Muscle of leg (tissue), 11 donors: ENCODE results near the gene SOCS3. TPM values are rescaled to one million over a fixed set of nuclear protein-coding genes. Genes with fewer than 3 reads are reported as not detected.
A peak's percentile ranks its signal among the peaks of the same experiment; 100 is the strongest.

Source experiments
- DNase-seq: peaks from one replicate; pipeline ENCODE4 v3.0.0; 2013
- H3K27ac ChIP-seq: one replicate; pipeline ENCODE4 v1.5.1; 2013; ENCODE audit warnings: mild to moderate bottlenecking, low read length, control low read depth
- H3K27me3 ChIP-seq: one replicate; pipeline ENCODE4 v1.6.1; 2013; ENCODE audit warnings: low read length; ENCODE audit not compliant: control insufficient read depth, insufficient read depth
- H3K36me3 ChIP-seq: one replicate; pipeline ENCODE4 v1.6.1; 2013; ENCODE audit warnings: low read length; ENCODE audit not compliant: control insufficient read depth, insufficient read depth
- H3K4me1 ChIP-seq: one replicate; pipeline ENCODE4 v1.6.1; 2013; ENCODE audit warnings: low read length; ENCODE audit not compliant: control insufficient read depth, insufficient read depth
- H3K4me3 ChIP-seq: one replicate; pipeline ENCODE4 v1.5.1; 2013; ENCODE audit warnings: low read length, control low read depth
- H3K9me3 ChIP-seq: replicated peaks from 2 replicates; pipeline ENCODE4 v1.6.1; 2013; ENCODE audit warnings: low read depth, low read length; ENCODE audit not compliant: control insufficient read depth
- WGBS: methylation state at CpG from one replicate; pipeline ENCODE4 v1.1.5; 2013; ENCODE audit warnings: missing lambda C conversion rate; ENCODE audit not compliant: insufficient coverage; 5-methylcytosine and 5-hydroxymethylcytosine counted together
- polyA plus RNA-seq, 8 donors: library from polyadenylated mRNA; unstranded; fragments of 120-200 nt; gene quantifications; one replicate each; pipeline versions ENCODE4 v1.2.1 to v1.2.3, GENCODE V29; 2013; ENCODE audit warnings: inconsistent platforms in 1 of 8, low replicate concordance in 1 of 8; ENCODE audit not compliant: insufficient read length in 8 of 8, insufficient read depth in 1 of 8
- total RNA-seq: library from RNA; stranded (reverse); fragments of 120-200 nt; gene quantifications from one replicate; pipeline ENCODE4 v1.2.4, GENCODE V29; 2013

Gene SOCS3
- total and polyA plus RNA-seq, 9 donors = 8.4 to 59.8 (median 24.3) TPM

DNA sequence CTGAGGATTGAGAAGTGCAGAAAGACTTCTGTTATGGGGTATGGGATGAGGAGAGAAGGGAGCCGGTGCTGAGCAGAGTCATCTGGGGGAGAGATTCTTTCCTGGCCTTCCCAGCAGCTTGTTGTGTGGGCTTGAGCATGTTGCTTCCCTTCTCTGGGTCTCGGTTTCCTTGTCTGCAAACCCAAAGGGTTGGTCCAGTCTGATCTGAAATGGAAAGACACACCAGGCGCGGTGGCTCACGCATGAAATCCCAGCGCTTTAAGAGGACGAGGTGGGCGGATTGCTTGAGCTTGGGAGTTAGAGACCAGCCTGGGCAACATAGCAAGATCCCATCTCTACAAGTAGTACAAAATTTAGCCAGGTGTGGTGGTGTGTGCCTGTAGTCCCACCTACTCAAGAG lies 6.0 kb downstream of the SOCS3 start:
- H3K27ac ChIP-seq = peak overlapping the region; percentile 93
- no peak overlapping the region for H3K4me3 ChIP-seq
- 64% methylated on average over 2 of the region's 8 CpGs for WGBS
- H3K4me1 ChIP-seq = peaks cover 82% of the 10 kb centered on the region
- H3K9me3 ChIP-seq = no peaks in the 10 kb centered on the region
- peaks cover 11% of the 10 kb centered on the region for H3K27me3 ChIP-seq
- peaks cover 31% of the 10 kb centered on the region for H3K36me3 ChIP-seq
- DNase-seq = peak; percentile 37

DNA sequence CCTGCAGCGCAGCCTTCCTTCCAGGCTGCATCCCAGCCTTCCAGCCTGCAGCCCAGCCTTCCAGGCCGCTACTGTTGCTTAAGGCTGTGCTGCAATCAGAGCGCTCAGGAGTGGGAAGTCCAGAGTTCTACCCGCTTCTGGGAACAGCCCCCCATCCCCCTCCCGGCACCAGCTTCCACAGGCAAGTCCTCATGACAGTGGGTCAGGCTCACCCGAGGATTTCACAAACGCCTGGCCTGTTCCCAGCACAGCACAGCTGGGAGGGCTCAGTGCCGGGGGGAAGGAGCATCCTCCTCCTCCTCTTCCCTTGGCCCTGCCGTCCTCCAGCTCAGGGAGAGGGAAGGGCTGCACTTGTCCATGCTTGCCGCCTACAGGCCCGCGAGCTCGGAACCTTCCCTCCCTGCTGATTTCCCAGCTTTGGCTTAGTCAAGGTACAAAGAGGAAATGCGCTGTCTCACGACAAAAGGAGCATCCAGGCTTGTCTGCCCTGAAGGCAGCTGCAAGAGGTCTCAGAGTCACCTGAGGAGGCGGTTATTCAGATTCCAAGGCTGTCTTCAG lies 8.3 kb downstream of the SOCS3 start:
- no peak overlapping the region for H3K4me3 ChIP-seq
- no peaks in the 10 kb centered on the region for H3K9me3 ChIP-seq
- no peaks in the 10 kb centered on the region for H3K27me3 ChIP-seq
- peak overlapping the region; percentile 94 for H3K27ac ChIP-seq
- peaks cover 11% of the 10 kb centered on the region for H3K36me3 ChIP-seq
- H3K4me1 ChIP-seq = peaks cover 68% of the 10 kb centered on the region
- peak; percentile 97 for DNase-seq
- WGBS = 11% methylated on average over 14 of the region's 16 CpGs

DNA sequence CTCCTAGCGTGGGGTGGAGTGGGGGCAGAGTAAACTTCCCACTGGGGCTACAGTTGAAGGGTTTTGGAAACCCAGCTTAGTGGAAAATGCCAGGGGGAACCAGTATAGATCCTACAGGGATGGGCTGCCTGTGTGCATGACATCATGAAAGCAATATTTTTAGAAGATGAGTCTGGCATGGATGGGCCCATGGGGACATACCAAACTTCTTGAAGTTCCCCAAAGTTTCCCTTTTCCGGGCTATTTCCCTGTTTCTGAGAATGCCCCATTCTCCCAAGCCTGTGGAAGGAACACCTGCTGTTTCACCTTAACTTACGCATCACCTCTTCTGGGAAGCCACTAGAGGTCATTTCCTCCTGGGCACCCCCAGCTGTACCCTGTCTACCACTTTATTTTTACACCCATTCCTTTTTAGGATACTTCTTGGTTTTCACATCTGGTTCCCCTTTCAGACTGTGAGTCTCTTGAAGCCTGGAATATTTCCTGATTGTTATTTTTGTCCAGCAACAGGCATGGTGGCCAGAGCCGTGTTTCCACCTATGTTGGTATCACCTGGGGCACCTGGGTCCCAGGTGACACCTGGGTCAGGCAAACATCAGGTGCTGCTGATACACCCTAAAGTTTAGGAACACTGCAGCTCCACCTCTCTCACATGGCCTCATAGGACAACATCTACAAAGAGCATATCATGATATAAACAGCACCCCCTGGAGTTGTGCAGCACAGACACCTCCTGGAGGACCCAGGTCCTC lies 9.8 kb downstream of the SOCS3 start:
- no peak for DNase-seq
- H3K36me3 ChIP-seq = no peaks in the 10 kb centered on the region
- no peaks in the 10 kb centered on the region for H3K27me3 ChIP-seq
- peaks cover 69% of the 10 kb centered on the region for H3K4me1 ChIP-seq
- no peak overlapping the region for H3K4me3 ChIP-seq
- no peaks in the 10 kb centered on the region for H3K9me3 ChIP-seq
- WGBS = 61% methylated on average over 3 of the region's 4 CpGs
- H3K27ac ChIP-seq = no peak overlapping the region

DNA sequence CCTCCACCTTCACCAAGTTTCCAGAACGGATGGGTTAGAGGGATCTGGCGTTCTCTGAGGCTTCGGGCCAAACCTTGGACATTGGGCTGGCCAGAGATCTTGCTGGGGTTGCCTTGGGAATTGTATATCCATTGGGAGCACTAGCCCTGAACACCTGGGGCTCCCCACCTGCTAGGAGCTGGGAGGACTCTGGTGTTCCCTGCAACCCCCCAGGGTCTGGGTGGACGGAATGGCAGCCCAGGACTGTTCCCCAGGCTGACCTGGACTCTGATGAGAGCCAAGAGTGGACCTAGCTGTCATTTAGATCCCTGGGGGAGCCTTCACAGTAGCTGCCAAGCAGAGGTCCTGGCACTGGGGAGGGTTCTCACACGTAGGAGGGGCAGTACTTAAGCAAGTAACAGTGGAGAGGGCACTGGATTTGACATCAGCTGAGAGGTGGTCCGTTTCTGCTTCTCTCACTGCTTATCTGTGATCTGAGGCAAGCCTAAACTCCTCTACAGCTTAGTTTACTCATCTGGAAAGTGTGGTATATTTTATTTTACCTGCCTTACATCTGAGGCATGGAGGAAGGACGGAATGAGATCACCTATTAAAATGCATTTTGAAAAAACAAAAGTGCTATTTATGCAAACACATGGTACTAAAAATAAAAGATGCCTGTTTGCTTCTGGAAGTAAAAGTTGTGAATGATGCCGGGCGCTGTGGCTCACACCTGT lies 11.7 kb downstream of the SOCS3 start:
- 75% methylated on average over 2 of the region's 9 CpGs for WGBS
- Histone ChIP-seq H3K36me3 (no peaks in the 10 kb centered on the region), H3K9me3 (no peaks in the 10 kb centered on the region), H3K4me1 (peaks cover 68% of the 10 kb centered on the region), H3K27me3 (no peaks in the 10 kb centered on the region), H3K4me3 (no peak overlapping the region), H3K27ac (no peak overlapping the region)
- DNase-seq = no peak

DNA sequence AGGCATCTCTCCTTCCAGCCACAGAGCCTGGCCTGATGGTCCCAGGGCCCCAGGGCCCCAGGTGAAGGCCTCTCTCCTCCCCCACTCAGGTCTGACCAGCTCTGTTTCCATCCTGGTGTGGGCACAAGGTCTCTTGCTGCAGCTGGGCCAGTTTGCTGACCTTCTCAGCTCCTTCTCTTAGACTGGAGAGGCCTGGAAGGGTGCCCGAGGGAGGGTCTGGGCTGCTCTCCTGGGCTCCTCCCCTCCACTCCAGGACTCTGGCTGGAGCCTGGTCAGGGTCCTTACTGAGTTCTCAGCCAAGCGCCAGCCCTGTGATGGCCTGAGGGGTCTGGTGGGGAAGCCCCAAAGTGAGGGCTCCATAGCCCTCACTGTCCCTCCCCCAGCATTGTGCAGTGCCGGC lies 12.4 kb downstream of the SOCS3 start:
- Histone ChIP-seq H3K4me3 (no peak overlapping the region), H3K36me3 (no peaks in the 10 kb centered on the region), H3K27ac (no peak overlapping the region), H3K4me1 (peaks cover 71% of the 10 kb centered on the region), H3K9me3 (no peaks in the 10 kb centered on the region), H3K27me3 (no peaks in the 10 kb centered on the region)
- no peak for DNase-seq
- 60% methylated on average over 1 of the region's 3 CpGs for WGBS

DNA sequence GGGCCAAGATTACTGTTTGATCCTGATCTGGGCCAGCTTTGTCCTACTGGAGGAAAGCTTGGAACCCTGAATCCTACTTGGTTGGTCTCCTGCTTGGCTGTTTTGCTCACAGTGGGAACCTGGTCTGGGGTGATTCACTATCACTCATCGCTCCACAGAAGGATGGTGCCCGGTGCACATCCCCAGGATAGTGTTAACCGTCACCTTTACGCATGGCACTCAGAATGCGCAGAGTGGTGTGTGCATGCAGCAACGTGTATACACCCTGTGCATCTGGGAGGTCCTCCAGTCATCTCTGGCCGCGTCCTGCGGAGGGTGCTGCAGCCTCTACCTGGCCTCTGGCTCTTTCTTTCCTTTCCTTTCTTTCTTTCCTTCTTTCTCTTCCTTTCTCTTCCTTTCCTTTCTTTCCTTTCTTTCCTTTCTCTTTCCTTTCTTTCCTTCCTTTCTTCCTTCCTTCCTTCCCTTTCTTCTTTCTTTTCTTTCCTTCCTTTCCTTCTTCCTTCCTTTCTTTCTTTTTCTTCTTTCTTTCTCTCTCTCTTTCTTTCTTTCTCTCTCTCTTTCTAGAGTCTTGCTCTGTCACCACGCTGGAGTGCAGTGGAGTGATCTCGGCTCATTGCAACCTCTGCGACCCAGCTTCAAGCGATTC lies 13.1 kb downstream of the SOCS3 start:
- H3K27me3 ChIP-seq = no peaks in the 10 kb centered on the region
- H3K4me3 ChIP-seq = no peak overlapping the region
- H3K9me3 ChIP-seq = no peaks in the 10 kb centered on the region
- no peak for DNase-seq
- H3K4me1 ChIP-seq = peaks cover 69% of the 10 kb centered on the region
- H3K27ac ChIP-seq = no peak overlapping the region
- no peaks in the 10 kb centered on the region for H3K36me3 ChIP-seq
- 89% methylated on average over 9 of the region's 13 CpGs for WGBS

DNA sequence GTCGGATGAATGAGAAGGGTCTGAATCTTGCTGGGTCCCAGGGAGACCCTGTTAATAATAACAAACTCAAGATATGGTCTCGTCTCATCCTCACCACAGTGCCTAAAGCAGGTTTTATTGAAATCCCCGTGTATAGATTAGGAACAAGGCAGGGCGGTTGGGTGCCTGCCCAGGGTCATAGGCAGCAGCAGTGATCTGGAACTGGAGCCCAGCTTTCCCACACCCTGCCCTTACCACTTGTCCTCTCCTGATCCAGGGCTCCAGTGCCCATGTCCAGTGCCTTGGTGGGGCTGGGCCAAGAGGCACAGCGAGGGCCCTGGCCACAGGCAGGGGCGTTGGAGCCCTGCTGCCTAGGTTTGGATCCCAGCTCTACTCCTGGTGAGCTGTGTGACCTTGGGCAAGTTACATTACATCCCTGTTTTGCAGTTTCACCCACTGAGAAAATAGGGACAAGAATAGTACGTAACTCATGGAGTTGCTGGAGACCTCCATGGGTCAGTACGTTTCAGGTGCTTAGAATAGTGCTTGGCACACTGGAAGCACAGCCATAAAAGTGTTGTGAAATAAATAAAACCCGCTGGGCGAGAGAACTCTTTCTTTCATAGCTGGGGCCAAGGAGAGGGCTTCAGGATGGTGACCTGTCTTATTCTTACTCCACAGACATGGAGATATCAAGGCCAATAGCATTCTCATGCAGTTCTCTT lies 13.9 kb downstream of the SOCS3 start:
- 89% methylated on average over 6 of the region's 10 CpGs for WGBS
- Histone ChIP-seq H3K4me1 (peaks cover 67% of the 10 kb centered on the region), H3K27ac (no peak overlapping the region), H3K36me3 (no peaks in the 10 kb centered on the region), H3K9me3 (no peaks in the 10 kb centered on the region), H3K27me3 (no peaks in the 10 kb centered on the region), H3K4me3 (no peak overlapping the region)
- no peak for DNase-seq

DNA sequence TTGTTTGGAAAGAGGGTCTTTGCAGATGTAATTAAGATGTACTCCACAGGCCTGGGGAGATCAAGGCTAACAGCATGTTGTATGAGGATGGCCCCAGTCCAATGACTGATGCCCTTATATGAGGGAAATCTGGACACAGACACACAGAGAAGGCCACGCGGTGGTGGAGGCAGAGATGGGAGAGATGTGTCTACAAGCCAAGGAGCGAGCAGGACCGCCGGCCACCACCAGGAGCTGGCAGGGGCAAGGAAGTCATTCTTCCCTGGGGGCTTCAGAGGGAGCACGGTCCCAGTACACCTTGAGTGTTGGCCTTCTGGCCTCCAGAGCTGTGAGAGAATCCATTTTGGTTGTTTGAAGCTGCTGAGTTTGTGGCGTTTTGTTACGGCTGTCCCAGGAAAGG lies 14.7 kb downstream of the SOCS3 start:
- DNase-seq = no peak
- H3K4me3 ChIP-seq = no peak overlapping the region
- no peaks in the 10 kb centered on the region for H3K27me3 ChIP-seq
- H3K36me3 ChIP-seq = no peaks in the 10 kb centered on the region
- H3K9me3 ChIP-seq = no peaks in the 10 kb centered on the region
- peaks cover 64% of the 10 kb centered on the region for H3K4me1 ChIP-seq
- WGBS = 81% methylated on average over 5 of the region's 8 CpGs
- peak overlapping the region; percentile 50 for H3K27ac ChIP-seq

DNA sequence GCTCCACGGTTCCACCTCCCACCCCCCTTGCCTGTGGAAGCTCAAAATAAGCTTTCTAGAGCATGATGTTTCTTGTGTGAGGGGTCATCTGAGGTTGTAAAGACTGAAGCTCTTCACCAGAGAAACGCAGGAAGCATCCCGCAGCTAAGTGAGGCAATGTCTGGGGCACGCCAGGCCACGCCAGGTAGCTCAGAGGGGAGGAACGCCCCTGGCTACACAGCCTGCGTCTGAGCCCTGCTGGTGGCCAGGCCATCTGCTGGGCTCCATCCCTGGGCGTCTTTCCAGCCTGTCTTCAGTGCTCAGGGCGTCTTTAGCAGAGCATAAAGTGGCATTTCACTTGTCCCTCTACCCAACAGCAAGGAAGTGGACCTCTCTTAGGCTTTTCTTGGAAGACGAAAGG lies 15.2 kb downstream of the SOCS3 start:
- H3K4me1 ChIP-seq = peaks cover 59% of the 10 kb centered on the region
- no peak overlapping the region for H3K4me3 ChIP-seq
- H3K27ac ChIP-seq = peak overlapping the region; percentile 39
- H3K9me3 ChIP-seq = no peaks in the 10 kb centered on the region
- no peaks in the 10 kb centered on the region for H3K27me3 ChIP-seq
- DNase-seq = no peak
- 83% methylated on average over 8 of the region's 10 CpGs for WGBS
- H3K36me3 ChIP-seq = no peaks in the 10 kb centered on the region
